Measurements from ENCODE around the gene XXYLT1.

XXYLT1 gene

DNA sequence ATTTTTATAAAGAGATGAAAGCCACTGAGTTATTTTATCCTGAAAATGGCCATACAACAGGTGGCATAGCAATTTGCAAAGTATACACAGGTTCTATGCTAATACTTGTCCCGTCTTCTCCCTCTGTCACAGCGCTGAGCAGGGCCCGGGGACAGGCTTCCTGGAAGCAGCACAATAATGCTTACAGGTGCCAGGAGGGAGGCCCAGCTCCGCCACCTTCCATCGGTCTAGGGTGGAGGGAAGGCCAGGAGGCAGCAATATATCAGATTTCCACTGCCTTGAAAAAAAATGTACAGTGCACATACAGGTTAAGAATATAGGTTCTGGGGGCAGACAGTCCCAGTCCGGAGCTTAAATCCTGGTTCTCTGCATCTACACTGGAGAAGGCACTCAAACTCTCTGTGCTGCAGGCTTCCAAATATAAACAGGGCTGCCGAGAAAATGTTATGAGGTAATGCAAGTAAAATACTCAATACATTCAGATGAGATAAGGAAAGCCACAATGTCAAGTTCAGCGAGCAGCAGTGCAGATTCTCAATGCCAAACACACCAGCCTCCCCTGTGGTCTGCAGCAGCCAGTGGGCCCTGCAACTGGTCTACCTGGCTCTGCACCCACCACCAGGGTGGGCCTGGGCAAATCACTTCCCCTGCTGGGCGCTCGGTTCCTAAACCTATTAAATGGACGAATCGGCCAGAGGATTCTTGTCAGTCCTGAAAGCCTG lies 189.6 kb downstream of the XXYLT1 start:
- DNase-seq (ENCODE audit: low read depth in 1 of 2, low spot score in 1 of 2): no peak

DNA sequence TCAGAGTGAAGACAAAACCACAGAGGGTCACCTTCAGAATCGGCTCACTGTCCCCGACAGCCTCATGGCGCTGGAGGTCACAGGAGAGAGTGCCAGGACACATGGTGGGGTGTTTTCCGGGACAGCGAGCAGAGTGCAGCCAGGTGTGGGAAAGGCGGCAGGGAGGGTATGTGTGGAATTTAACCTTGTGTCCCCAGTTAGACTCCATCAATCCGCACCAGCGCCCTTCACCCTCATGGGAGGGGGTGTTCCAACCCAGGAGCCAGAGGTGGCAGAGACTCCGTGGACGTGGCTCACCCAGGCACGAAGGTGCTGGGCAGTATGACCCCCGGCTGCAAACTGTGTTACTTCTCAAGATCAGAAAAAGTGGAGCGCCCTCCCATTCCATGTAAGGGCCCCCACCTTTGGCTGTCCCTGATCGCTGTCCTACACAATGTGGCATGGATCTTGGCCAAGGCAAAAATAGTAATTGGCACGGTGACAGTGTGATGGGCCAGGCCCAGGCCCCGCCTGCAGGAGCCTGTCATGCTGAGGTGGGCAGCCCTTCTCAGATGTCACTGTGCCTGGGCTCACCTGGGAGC lies 190.3 kb downstream of the XXYLT1 start:
- DNase-seq (ENCODE audit: low read depth in 1 of 2, low spot score in 1 of 2): no peak

DNA sequence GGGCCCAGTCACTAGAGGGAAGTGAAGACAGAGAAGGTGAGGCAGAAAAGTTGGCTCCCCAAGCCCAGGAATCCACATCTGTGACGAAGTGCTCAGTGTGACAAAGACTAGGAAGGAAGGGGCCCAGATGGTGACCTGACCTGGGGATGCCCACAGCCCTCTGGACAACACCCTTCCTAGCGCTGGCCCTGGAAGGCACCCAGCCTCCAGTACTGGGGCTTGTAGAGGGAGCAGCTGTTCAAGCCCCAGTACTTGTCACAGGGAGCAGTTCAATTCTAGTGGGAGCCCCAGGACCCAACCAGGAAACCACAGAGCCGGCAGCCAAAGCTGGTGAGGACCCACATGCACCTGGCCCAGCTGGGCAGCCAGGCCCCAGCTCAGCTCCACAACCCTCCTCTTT lies 190.8 kb downstream of the XXYLT1 start:
- no peak for DNase-seq (ENCODE audit: low read depth in 1 of 2, low spot score in 1 of 2)

DNA sequence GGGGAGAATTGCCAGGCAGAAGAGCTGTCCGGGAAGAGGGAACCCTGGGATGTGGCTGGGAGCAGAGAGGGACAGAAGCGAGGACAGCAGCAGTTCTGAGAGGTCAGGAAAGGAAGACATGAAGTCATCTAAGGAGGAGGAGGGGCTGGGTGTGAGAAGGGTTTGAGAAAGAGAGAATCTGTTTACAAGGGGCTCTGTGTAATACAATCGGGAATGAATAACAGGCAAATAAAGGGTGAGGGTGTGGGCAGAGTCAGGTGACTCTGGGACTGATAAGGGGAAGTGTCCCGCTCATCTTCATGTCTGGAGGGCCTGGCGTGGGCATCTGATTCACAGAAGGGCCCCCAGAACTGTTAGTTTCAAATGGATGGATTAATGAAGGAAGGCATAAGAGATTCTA lies 191.3 kb downstream of the XXYLT1 start:
- DNase-seq (ENCODE audit: low read depth in 1 of 2, low spot score in 1 of 2): no peak

DNA sequence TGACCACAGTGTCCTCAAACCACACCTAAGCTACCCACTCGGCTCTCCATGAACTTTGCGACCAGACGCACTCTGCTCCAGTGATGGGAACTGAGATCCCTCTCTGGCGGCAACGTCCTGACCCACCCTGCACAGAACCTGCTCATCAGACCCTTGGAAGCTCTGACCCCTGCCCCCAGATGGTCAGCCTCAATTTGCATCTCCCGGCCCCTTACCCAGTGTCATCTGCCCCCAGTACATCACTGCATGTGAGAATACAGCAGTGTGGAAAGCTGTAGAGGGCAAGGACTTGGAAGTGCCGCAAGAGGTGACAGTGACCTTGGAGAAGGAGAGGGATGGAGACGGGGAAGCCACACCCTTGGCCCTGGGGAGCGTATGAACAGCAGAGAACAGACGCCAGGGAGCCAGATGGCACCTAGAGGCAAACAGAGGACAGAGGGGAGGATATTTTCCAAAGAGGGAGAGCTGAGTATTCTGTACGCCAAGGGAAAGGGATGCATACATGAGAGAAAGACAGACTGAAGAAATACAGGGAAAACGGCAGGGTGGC lies 192.0 kb downstream of the XXYLT1 start:
- DNase-seq (ENCODE audit: low read depth in 1 of 2, low spot score in 1 of 2): no peak

GRCh38 chr3:195077611-195078540 lies 193.1 kb downstream of the XXYLT1 start:
- DNase-seq (ENCODE audit: low read depth in 1 of 2, low spot score in 1 of 2): no peak

DNA sequence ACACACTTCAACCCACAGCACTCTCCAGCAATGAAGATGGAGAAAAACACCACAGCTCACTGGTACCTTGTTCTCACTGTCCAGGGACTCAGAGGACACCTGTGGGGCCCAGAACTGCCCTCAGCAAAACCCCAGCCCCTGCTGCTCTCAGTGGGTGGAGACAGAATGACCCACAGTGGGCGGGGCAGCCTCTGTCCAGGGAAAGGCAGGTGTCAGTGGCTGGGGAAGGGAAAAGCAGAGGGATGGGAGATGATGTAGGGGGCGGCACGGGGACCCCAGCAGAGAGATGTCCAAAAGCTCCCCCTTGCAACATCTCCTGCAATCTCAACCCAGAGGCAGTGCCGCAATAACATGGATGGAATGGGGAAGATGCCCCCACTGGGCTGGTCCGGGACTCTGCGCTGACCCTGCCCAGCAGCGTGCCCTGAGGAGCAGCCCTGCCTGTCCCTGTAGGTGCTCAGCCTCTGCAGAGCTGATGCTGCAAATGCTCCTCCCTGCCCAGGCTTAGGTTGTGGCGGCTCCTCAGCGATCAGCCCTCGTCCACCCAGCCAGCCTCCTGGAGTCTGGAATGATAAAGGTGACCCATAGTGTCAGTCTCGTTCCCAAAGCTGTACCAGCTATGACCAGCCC lies 193.9 kb downstream of the XXYLT1 start:
- no peak for DNase-seq (ENCODE audit: low read depth in 1 of 2, low spot score in 1 of 2)

- DNase-seq (ENCODE audit: low read depth in 1 of 2, low spot score in 1 of 2): no peak
These were observed 194.8 kb downstream of the XXYLT1 start for GRCh38 chr3:195075941-195076875.

- no peak for DNase-seq (ENCODE audit: low read depth in 1 of 2, low spot score in 1 of 2)
These were observed 195.6 kb downstream of the XXYLT1 start for GRCh38 chr3:195075199-195075940.

DNA sequence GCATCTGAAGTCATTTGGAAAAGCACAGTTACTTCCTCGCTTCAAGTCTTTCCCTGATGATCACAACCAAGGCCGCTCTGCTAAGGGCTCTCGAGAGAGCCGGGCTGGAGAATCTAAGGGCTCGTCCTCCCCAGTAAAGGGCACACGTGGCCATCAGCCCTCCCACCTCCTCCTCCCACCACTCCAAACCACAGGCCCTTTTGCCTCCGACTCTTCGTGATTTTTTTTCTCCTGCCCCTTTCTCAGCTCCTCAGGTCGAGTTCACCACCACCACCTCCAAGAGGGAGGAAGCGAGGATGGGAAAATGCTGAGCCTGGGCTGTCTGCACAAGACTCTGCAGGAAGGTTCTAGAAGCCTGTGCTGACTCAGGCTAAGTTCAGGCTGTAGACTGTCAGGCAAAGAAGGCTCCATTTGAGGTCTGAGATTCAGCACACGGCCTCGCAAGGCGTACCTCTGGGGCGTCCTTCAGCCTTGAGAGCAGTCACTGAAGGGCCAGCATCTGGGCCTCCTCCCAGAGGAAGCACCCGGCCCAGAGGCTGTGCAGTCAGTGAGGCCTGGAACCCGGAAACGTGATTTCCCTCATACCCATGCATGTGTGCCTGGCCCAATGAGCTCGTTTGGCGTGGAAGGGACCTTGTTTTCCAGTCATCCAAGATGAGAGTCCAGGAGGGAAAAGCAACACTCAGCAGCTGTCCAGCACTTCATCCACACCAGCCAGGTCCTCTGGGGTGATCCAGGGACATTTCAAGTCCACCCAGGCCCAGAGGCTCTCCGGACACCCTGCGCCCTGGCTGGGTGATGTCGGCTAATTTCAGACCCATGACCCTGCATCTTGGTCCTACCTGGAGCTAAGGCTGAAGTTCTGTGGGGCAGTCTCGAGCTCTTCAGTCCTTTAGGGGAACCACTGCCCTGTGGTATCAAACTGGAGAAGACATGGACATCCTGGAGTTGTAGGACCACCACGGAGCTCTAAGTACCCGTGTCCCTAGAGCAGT lies 196.8 kb downstream of the XXYLT1 start:
- no peak for DNase-seq (ENCODE audit: low read depth in 1 of 2, low spot score in 1 of 2)

DNA sequence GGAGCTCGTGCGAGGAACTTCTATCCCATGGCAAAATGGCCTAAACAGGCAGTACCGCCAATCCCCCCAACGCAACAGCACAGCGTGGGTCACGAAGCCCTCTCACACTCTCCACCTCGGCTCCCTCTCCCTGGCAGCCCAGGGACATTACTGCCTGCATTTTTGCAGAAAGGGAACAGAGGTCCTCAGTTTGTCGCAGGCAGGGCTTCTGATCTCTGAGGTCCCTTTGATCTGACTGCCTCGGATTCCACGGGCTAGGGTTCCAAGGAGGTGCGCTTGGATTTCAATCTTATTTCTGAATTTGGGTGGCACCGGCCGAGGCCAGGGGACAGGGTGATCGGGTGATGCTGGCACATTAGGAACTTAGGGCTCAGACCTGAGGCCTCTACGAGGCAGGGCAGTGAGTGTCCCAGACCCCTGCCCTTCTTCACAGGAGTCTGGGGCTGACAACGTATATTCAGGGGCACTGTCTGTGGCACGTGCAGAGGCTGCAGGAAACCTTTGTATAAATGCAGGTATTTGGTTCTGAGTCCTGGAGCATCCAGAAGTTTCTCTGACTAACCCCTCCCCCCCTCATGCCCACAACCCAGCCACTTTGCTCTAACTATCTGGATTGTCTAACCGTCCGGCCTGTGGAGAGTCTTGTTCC lies 197.9 kb downstream of the XXYLT1 start:
- no peak for DNase-seq (ENCODE audit: low read depth in 1 of 2, low spot score in 1 of 2)

DNA sequence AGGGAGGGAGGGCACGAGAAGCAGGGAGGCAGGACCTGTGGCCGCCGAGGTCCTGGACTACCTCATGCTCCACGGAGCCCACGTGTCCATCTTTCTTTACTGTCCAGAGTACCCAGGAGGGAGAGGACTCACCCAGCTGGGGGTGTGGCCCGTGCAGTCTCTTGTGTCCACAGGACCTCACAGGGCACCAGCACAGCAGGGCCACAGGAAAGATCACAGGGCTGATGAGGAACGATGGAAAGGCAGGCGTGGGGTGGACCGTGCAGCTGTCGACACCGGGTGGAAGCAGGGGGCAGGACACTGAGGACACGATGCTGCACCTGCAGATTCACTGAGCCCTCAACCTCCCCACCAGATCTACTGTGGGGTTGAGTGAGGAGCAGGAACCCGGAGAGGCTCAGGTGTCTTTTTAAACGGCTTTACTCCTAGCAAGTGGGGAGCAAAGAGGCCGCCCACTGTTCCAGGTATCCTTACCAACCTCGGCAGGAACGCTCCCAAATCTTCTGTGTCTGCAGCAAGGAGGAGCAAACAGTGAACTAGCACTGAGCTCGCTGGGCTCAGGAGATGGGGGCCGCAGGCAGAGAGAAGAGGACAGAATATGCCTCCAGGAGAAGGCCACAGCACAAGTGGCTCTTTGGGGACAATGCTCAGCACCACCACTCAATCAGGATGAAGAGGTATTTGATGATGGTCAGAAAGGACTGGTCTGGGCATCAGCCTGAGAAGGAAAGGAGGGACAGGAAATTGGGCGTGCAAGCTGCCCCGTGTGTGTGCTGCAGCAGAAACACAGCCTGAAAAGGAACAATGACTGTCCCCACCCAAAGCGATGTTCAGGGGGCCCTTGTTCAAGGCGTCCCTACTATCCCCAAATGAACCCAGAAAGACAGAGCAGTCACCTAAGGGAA lies 198.8 kb downstream of the XXYLT1 start:
- DNase-seq (ENCODE audit: low read depth in 1 of 2, low spot score in 1 of 2): no peak

DNA sequence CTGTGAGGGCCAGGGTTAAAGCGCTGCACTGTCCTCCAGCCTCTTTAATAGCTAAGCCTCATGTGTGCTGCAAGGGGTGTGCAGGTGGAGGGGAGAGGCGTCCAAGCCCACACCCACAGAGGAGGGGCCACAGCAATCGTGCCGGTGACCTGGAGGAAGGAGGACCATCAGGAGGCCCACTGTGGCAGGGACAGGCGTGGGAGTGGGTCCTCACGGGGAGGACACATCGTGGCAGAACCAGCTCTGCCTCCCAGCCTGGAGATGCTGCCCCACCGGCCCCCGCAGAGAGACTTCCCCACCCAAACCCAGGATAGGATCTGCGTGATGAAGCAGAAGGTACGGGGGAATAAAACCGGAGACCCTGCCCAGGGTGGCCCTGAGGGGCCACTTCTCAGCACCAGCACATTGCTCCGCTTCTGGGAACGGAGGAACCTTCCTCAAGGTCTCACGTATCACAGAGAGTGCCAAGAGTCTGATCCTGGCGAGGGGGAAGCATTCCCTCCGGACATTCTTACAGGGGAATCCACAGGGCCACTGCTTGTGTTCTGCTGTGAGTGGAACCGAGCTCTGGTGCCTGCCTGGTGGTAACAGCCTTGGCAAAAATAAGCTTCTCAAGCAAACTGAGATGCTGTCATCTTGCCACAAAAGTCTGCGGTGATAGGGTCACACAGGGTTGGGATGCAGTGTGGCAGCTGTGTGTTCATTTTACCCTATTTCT lies 199.8 kb downstream of the XXYLT1 start:
- no peak for DNase-seq (ENCODE audit: low read depth in 1 of 2, low spot score in 1 of 2)

DNA sequence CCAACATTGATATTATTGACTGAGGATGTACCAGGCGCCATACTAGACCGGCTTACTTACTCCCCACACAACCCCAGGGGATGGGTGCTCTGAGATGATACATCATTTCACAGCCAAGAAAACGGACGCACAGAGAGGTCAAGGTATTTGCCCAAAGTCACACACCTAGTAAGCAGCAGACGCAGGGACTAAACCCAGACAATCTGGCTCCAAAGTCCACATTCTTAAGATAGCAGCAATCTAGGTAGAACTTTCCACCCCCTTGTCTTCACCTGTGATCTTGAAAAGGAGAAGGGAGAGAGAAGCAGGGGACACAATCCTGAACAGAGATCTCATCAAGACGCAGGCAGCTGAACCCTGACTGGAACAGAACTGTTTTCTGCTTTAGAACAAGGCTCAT lies 200.6 kb downstream of the XXYLT1 start:
- no peak for DNase-seq (ENCODE audit: low read depth in 1 of 2, low spot score in 1 of 2)

- no peak for DNase-seq (ENCODE audit: low read depth in 1 of 2, low spot score in 1 of 2)
These were observed 201.3 kb downstream of the XXYLT1 start for GRCh38 chr3:195069501-195070251.

Data from stimulated activated CD4-positive, alpha-beta T cell treated with anti-CD3 and anti-CD28 coated beads, Interleukin-15, amount 100 ng/mL, for 1 hour (primary cell).